HG03103 (cell line): Measurements from ENCODE around the gene ALOXE3.
"Not testable (repeated sequence)": the region's sequence is repeated elsewhere in the genome, so short reads cannot be mapped to it uniquely, and the experiment has no call there.

Experiments
- ATAC-seq: cut with Tn5 transposase; IDR thresholded peaks from one replicate; pipeline ENCODE4 v1.9.1; 2021; ENCODE audit warnings: low read depth; ENCODE audit not compliant: unreplicated experiment

The ALOXE3 gene

DNA sequence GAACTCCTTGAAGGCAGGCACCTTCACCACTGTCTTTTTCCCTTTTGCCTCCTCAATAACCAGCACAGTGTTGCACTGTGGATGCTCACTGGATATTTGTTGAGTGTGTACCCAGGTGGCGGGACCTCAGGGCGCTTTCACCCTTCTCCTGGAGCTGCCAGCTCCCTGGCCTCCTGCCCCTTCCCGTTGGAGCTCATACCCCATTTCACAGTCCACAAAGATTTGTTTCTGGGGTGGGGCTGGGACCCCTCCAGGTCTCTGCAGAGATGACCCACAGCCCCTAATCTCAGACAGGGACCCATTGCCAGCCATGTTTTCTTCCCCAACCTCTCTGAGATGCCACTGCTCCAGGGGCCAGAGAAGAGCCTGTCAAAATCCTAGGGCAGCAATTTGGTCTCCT, 43.2 kb downstream of the ALOXE3 start:
- ATAC-seq, result no peak

DNA sequence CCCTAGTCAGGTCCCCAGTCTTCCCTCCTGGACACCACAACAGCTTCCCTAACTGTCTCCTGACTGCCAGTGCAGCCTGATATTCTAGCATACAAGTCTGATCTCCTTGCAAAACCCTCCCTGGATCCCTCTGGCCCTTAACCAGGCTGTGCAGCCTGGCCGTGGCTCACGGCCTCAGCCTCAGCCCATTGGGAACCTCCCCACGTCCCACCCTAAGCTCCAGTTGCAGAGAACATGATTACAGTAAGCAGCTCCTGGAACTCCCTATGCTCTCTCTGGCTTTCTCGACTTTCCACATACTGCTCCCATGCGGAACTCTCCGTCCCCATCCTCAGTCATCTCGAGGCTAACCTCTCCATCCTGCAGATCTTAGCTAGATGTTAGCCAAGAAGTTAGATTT, 43.8 kb downstream of the ALOXE3 start:
- no peak for ATAC-seq

DNA sequence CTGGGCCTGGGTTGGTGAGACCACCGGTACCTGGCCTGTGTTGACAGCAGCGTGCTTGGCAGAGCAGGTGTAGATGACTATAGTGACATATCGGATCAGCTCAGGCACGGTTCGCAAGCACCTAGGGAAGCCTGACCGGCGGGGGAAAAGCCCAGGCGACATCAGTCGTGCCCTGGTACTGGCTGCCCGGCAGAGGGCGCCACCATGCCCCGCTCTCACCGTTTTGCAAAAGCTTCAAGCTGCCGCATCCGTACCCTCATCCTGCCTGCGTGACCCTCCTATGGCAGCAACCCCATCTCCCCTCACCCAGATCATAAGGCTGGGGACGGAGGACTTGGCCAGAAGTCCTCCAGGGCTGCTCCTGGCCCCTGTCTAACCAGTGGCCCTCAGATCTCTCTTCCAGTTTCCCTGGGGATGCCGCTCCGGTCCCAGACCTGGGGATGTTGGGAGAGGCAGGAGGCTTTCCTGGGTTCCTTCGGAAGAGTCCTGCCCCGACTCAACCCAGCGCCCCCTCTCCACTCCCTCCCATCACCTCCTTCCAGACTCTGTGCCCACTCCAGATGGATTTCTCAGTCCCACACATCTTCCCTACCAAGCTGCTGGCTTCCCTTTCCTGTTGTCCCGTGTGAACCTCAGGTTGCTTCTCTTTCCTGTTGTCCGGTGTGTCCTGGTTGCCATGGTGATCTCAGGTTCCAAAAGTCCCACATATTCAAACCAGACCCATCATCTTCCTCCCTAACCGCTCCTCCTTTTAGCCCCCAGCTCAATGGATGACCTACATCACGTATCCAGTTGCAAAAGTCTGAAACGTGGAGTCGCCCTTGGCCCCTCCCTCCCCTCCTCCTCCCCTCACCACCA, 44.5 kb downstream of the ALOXE3 start:
- ATAC-seq, result no peak

DNA sequence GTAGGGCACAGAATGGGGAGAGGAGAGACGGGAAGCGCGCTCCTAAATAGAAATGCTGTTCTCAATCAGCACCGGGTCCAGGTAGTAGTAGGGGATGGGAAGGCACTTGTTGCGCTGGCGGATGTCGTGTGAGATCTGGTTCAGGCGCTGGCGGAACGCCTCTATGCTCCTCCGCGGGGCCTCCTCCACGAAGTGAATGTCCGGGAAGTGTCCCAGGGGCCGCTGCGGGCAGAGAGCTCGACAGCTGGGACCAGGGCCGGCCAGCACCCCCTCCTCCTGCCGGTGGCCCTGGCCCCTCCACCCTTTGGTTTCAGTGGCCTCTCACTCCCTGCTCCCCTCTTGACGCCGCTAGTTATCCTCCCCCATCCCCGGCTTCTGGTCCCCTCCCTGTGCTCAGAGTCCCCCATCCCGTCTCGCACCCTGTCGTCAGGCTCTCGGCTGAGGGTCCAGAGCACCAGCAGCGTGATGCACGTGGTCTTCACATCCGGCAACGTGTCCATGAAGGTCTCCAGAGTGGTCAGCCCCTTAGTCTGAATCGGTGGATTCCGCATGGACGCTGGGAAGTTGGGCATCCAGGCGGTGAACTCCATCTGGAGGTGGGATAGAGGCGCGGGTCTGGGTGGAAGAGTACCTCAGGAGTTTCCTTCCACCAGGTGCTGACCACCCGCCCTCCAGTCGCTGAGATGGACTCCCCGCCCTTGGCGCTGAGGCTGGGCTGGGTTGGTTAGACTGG, 45.4 kb downstream of the ALOXE3 start:
- no peak for ATAC-seq

DNA sequence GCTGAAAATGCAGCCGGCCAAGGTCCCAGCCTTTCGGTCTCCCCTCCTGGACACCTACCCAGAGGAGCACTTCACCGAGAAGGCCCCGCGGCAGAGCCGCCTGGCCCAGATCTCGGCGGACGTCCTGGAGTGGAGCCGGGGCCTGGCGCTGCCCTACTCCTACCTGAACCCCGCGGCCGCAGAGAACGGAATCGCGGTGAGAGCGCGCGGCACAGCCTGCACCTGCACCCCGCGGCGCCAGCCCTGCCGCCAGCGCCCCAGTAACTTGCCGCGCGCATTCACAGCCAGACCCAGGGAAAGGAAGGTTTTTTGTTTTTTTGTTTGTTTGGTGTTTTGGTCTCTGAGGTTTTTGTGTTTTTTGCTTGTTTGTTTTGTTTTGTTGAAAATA, 46.0 kb downstream of the ALOXE3 start:
- ATAC-seq, result no peak

DNA sequence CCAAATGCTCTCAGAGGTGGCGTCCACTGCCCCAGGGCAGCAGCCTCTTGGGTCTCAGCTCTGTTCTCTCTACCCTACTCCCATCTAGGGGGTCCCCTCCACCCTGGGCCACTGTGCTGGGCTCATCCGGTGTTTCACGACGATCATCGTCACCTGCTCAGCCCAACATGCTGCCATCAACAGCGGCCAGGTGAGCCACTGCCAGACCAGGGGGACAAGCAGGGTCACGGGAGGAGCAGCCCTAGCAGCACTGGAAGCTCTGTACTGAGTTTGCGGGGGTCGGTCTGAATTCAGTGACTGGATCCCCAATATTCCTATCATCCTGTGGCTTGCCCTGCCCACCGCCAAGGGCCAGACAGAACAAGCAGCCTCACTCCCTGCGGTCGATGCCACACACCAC, 46.8 kb downstream of the ALOXE3 start:
- no peak for ATAC-seq

DNA sequence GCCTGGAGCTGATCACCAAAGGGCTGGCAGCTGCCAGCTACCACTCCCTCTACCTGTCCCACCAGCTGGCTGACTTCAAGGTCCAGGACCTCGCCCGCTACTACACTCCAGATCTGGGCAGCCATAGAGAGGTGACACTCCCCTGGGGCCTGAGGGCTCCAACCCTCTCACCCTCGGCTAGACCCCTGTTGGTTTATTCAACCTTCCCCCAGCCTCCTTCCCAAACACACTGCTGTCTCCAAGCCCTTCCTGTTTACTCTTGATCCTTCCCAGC, 48.8 kb downstream of the ALOXE3 start:
- no peak for ATAC-seq

DNA sequence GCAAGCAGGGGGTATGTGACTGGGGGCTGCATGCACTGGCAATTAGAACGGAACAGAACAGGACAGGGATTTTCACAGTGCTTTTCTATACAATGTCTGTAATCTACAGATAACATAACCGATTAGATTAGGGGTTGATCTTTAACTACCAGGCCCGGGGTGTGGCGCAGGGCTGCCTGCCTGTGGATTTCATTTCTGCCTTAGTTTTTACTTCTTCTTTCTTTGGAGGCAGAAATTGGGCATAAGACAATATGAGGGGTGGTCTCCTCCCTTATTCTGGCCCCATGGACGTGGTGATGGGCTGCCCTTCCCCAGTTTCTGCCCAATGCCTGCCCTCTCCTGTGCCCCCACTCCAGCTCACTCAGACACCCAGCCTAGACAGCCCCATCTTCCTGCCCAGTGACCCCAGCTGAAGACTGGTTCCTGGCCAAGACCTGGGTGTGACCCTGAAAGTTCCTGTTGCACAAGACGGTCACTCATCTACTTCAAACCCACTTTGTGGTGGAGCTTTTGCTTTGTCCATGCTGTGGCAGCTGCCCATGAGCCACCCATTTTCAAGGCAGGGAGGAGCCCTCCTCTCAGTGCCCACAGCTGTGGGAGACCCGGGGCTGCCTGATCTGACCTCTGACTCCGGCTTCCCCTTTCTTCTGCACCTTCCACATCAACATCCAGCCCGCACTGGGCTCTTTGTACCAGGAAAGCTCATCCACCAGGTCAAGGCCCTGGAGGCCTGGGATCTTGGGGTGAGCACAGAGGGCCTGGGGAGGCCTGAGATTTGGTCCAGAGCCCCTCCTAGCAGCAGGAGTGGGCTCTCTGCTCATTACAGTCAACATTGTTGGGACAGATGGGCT, 49.4 kb downstream of the ALOXE3 start:
- ATAC-seq, result no peak

DNA sequence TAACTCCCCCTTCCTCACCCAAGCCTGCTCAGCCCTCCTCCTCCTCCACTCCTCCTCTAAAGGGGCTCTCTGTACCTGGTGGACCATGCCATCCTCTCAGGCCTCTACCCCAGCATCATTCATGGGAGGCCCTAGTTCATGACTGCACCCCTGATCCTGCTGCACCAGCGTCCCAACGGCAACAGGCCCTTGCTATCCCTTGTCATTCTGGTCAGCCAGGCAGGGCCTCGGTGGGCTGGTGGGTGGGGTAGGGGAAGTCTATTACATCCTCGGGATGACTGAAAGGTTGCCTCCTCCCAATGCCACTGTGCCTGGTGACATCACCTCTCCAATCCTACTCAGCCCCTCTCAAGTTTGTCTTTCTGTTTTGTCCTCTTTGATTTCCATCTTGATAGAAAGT, 50.5 kb downstream of the ALOXE3 start:
- no peak for ATAC-seq

DNA sequence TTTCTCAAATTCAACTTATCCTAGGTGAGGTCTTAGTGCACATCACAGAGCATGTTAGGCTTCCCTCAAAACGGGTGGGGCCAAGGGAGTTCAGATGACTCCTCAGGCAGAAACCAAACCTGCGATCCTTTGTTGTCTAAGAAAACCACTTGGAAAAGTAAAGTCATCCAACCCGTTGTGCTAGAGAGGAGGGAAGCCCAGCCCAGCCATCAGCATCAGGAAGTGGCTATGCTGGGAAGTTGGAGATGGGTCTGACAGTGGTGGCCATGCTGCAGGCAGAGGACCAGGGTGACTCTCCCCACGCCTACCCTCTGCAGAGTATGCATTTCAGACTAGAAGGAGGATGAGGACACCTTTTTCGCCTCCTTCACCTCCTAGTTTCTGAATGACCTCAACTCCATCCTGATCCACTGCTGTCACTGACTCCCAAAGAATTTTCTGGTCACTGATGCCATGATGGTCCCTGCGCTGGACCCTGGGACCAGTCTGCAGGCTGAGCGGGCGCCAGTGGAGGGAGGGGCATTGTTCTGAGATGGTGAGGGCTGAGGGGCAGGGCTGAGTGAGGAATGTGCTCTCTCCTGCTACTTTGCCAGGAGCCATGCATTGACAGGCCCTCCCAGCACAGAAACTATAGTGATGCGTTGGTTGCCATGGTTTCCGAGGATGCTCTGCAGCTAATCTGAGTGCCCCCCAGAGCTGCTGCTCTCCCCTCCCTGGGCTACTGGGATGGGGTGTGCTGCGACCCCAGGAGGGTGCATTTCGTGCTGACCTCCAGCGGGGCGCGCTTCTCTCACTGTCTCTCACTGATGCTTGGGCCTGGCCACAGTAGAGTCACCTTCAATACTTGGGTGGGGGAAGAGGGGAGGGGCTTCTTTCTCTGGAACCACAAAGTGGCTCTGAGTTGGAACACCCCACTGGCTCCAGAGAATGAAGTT, 51.2 kb downstream of the ALOXE3 start:
- ATAC-seq, result no peak

DNA sequence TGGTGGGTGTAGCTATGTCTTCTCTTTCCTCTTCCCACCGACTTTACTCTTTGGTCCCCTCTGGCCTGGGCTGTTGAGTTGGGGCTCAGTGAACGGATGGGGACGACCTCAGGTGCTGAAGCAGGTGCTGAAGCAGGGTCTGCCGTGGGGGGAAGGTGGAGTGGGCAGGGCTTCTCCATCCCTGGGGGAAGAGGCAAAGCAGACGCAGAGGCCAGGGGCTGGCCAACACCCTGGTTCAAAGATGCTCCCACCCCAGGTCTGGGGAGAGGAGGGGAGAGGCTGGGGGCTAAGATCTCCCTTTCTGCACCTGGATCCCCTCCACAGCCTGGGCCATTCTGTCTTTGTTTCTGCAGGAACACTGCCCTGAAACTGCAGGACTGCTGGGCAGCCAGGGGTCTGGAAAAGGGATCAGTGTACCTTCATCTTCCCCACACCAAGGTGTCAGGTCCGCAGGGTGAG, 53.7 kb downstream of the ALOXE3 start:
- no peak for ATAC-seq

DNA sequence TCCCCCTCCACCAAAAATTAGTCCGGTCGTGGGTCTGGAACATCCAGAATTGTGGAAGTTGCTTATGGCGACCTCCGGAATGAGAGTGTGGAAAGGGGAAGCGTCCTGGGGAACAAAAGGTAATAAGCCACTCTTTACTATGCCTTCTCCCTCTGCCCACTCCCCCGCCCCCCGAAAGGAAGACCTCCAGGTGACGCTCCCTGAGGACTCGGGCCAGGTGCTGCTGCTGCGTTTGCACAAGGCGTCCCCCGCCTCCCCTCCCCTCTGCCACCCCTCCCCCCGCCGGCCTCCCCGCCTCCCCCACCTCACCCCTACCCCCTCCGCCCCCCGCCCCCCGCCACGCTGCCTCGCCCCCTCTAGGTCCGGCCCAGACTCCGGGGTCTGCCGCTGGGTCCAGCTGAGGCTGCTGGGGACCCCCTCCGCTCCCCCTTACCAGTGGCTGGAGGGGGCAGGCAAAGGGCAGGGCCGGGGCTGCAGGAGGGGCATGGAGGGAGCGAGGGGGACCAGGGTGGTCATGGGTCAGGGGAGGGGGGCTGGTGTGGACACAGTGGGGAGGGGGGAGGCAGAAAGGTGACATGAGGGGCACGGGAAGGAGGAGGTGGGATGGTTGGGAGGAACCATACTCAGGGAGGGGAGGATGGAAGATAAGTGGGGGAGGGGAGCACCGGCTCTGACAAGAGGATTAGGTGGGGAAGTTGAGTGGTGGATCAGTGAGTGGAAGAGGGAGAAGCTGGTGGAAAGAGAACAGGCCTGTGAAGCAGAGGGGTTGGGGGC, 54.4 kb downstream of the ALOXE3 start:
- ATAC-seq, result no peak

DNA sequence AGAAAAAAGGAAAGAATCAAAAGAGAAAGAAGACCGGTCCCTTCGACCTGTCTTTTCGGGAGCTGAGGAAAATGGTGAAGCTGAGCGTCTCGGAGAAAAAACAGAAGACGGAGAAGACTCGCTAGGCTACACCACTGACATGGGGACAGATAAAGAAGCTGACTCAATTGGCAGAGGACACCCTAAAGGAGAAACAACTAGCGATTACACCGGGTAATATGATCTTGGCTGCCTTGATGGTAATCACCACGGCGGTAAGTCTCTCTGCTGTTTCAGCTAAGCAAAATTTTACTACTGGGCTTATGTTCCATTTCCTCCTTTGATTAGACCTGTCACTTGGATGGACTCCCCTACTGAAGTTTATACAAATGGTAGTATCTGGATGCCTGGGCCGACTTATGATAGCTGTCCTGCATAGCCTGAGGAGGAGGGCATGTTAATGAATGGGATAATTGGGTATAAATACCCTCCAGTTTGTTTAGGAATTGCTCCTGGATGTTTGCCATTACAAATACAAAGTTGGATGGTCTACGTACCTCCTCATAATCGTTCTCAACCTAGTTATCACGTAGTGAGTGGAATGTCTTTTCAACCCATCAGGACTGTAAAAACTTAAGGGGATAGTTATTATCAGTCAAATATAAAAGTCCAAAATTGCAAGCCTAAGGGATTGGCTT, 55.4 kb downstream of the ALOXE3 start:
- ATAC-seq, result no peak

DNA sequence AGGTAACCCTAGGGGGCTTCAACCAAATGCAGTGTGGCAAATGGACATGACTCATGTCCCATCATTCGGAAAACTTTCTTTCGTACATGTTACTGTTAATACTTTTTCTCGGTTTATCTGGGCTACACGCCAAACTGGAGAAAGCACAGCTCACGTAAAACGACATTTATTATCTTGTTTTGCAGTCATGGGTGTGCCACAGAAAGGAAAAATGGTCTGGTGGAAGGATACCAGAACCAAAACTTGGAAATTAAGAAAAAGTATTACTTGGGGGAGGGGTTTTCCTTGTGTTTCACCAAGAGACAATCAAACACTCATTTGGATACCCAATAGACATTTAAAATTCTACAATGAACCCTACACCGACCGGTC, 55.9 kb downstream of the ALOXE3 start:
- ATAC-seq, result no peak

DNA sequence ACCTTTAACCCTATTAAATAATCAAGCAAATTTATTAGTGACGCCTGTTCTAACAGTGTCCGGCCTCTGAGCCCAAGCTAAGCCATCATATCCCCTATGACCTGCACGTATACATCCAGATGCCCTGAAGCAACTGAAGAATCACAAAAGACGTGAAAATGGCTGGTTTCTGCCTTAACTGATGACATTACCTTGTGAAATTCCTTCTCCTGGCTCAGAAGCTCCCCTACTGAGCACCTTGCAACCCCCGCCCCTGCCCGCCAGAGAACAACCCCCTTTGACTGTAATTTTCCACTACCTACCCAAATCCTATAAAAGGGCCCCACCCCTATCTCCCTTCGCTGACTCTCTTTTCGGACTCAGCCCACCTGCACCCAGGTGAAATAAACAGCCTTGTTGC, 56.5 kb downstream of the ALOXE3 start:
- ATAC-seq, result not testable (repeated sequence)

DNA sequence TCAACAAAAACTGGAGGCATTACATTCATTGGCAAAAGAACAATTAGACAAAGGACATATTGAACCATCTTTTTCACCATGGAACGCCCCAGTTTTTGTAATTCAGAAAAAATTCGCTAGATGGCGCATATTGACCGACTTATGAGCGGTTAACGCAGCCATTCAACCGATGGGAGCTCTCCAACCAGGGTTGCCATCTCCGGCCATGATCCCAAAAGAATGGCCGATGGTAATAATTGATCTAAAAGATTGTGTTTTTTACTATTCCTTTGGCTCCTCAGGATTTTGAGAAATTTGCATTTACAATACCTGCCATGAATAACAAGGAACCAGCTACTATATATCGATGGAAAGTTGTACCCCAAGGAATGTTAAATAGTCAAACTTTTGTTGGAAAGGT, 58.0 kb downstream of the ALOXE3 start:
- ATAC-seq, result no peak

DNA sequence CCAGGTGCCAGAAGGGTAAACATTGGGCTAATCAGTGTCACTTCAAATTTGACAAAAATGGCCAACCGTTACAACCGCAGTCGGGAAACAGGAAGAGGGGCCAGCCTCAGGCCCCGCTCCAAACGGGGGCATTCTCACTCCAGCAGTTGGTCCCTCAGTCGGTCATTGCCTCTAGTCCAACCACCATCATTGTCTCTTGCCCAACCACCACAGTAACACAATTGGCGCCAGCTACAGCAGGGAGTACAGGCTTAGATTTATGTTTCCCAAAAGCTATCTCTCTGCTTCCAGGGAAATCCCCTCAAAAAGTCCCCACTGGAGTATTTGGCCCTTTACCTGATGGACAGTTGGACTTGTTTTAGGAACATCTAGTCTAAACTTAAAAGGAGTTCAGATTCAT, 59.2 kb downstream of the ALOXE3 start:
- ATAC-seq, result no peak

DNA sequence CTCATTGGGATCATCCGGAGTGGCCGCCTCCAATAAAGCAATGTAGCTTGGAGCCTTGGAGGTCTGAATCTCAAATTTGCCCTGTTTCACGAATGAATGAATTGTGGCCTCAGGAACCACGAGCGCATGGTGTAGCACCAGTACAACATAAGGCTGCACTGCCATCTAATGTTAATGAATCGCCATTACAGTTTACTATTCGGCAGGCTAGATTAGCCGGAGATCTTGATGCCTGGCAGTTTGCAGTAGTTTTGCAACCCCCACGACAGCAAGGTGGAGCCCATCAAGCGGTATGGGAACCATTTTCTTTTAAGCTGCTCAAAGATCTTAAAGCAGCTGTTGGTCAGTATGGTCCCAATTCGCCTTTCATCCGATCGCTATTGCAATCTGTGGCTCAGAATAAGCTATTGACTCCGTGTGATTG, 60.6 kb downstream of the ALOXE3 start:
- no peak for ATAC-seq
